Adrenal gland (tissue), 5 donors: ENCODE results near the gene AKAP14.
"Not testable (repeated sequence)": the region's sequence is repeated elsewhere in the genome, so short reads cannot be mapped to it uniquely, and the experiment has no call there.

Source experiments
- POLR2A ChIP-seq, 2 donors: fragments of 450-650 bp; IDR thresholded peaks; one replicate each; pipeline ENCODE4 v1.6.1; 2017; ENCODE audit warnings: antibody characterized with exemption in 2 of 2, mild to moderate bottlenecking in 2 of 2, moderate library complexity in 1 of 2
- TF ChIP-seq, protein P1 (sequence below), 6 experiments: fragments of 450-650 bp in 4 of 6; fragments of 200-600 bp in 2 of 6; sonication (generic) in 1 of 6; IDR thresholded peaks; 1 replicate in 5 of 6; 2 replicates in 1 of 6; pipeline versions ENCODE4 v1.5.1 to v1.8.0; 2016 to 2021; ENCODE audit warnings: antibody characterized with exemption in 6 of 6, mild to moderate bottlenecking in 2 of 6, moderate library complexity in 1 of 6
- donor health status: DM: no; HTN: no; CAD: no.

GRCh38 chrX:119922391-119922790 lies 26.7 kb downstream of the AKAP14 start:
- TF ChIP-seq, protein P1, sequence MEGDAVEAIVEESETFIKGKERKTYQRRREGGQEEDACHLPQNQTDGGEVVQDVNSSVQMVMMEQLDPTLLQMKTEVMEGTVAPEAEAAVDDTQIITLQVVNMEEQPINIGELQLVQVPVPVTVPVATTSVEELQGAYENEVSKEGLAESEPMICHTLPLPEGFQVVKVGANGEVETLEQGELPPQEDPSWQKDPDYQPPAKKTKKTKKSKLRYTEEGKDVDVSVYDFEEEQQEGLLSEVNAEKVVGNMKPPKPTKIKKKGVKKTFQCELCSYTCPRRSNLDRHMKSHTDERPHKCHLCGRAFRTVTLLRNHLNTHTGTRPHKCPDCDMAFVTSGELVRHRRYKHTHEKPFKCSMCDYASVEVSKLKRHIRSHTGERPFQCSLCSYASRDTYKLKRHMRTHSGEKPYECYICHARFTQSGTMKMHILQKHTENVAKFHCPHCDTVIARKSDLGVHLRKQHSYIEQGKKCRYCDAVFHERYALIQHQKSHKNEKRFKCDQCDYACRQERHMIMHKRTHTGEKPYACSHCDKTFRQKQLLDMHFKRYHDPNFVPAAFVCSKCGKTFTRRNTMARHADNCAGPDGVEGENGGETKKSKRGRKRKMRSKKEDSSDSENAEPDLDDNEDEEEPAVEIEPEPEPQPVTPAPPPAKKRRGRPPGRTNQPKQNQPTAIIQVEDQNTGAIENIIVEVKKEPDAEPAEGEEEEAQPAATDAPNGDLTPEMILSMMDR (IDR thresholded peaks at IDR 0.05), result not testable (repeated sequence)
- not testable (repeated sequence) for TF ChIP-seq POLR2A (IDR thresholded peaks at IDR 0.05)
